Measurements from ENCODE around the gene FGF7. TPM values are rescaled to one million over a fixed set of nuclear protein-coding genes. Genes with fewer than 3 reads are reported as not detected.

Gene FGF7
- total and polyA plus RNA-seq, 2 experiments from 2014 or later = 0.03 to 0.08 TPM

DNA sequence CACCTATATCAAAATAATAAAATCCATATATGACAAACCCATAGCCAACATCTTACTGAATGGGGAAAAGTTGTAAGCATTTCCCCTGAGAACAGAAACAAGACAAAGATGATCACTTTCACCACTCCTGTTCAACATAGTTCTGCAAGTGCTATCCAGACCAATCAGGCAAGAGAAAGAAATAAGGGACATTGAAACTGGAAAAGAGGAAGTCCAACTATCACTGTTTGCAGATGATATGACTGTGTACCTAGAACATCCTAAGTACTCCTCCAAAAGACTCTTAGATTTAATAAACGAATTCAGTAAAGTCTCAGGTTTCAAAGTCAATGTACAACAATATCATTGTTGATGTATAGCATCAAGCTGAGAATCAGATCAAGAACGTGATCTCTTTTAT is 35.6 kb upstream of the FGF7 start:
- Histone ChIP-seq H3K79me2 (replicated peaks; ENCODE audit: insufficient read depth) (no peaks in the 10 kb centered on the region), H2AFZ (no peak overlapping the region), H3F3A (replicated peaks; ENCODE audit: low read depth) (no peaks in the 10 kb centered on the region), H3K36me3 (ENCODE audit: insufficient read depth) (no peaks in the 10 kb centered on the region), H4K20me1 (replicated peaks; ENCODE audit: insufficient read depth) (no peaks in the 10 kb centered on the region), H3K9me2 (ENCODE audit: insufficient read depth) (peaks cover 3% of the 10 kb centered on the region; the same call in 1 of the 2 replicates), H3K4me3 (no peak overlapping the region), H3K27ac (ENCODE audit: low read depth) (no peak overlapping the region), H3K4me2 (no peak overlapping the region), H3K27me3 (ENCODE audit: insufficient read depth) (no peaks in the 10 kb centered on the region), H3K4me1 (ENCODE audit: insufficient read depth) (peaks cover 15% of the 10 kb centered on the region)
- ATAC-seq = no peak
- Mint-ChIP-seq H3K4me3 (no peak overlapping the region), H3K27ac (no peak overlapping the region), H3K36me3 (ENCODE audit: low read depth) (no peaks in the 10 kb centered on the region; the same call in 2 of the 3 replicates), H3K9me3 (no peaks in the 10 kb centered on the region), H3K4me1 (peaks cover 20% of the 10 kb centered on the region; the same call in 2 of the 3 replicates), H3K27me3 (ENCODE audit: insufficient read depth, low read depth, poor library complexity) (no peaks in the 10 kb centered on the region)
- TF ChIP-seq ZNF114 (CRISPR knock-in tag; IDR thresholded peaks at IDR 0.05) (no peak), CREB1 (CRISPR knock-in tag; IDR thresholded peaks at IDR 0.05; ENCODE audit: low read depth) (no peak), EZH2phosphoT487 (IDR thresholded peaks at IDR 0.05; ENCODE audit: unreplicated experiment) (no peak), POLR2AphosphoS5 (IDR thresholded peaks at IDR 0.05; ENCODE audit: low read depth) (no peak), ZNF331 (CRISPR knock-in tag; IDR thresholded peaks at IDR 0.05; ENCODE audit: low read depth) (no peak)
- TF ChIP-seq, protein P1, sequence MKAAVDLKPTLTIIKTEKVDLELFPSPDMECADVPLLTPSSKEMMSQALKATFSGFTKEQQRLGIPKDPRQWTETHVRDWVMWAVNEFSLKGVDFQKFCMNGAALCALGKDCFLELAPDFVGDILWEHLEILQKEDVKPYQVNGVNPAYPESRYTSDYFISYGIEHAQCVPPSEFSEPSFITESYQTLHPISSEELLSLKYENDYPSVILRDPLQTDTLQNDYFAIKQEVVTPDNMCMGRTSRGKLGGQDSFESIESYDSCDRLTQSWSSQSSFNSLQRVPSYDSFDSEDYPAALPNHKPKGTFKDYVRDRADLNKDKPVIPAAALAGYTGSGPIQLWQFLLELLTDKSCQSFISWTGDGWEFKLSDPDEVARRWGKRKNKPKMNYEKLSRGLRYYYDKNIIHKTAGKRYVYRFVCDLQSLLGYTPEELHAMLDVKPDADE (IDR thresholded peaks at IDR 0.05) = no peak
- TF ChIP-seq, protein P2, sequence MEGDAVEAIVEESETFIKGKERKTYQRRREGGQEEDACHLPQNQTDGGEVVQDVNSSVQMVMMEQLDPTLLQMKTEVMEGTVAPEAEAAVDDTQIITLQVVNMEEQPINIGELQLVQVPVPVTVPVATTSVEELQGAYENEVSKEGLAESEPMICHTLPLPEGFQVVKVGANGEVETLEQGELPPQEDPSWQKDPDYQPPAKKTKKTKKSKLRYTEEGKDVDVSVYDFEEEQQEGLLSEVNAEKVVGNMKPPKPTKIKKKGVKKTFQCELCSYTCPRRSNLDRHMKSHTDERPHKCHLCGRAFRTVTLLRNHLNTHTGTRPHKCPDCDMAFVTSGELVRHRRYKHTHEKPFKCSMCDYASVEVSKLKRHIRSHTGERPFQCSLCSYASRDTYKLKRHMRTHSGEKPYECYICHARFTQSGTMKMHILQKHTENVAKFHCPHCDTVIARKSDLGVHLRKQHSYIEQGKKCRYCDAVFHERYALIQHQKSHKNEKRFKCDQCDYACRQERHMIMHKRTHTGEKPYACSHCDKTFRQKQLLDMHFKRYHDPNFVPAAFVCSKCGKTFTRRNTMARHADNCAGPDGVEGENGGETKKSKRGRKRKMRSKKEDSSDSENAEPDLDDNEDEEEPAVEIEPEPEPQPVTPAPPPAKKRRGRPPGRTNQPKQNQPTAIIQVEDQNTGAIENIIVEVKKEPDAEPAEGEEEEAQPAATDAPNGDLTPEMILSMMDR (conservative IDR thresholded peaks at IDR 0.05; ENCODE audit: low read depth in 2 of 2) = no peak
- TF ChIP-seq, protein P3, sequence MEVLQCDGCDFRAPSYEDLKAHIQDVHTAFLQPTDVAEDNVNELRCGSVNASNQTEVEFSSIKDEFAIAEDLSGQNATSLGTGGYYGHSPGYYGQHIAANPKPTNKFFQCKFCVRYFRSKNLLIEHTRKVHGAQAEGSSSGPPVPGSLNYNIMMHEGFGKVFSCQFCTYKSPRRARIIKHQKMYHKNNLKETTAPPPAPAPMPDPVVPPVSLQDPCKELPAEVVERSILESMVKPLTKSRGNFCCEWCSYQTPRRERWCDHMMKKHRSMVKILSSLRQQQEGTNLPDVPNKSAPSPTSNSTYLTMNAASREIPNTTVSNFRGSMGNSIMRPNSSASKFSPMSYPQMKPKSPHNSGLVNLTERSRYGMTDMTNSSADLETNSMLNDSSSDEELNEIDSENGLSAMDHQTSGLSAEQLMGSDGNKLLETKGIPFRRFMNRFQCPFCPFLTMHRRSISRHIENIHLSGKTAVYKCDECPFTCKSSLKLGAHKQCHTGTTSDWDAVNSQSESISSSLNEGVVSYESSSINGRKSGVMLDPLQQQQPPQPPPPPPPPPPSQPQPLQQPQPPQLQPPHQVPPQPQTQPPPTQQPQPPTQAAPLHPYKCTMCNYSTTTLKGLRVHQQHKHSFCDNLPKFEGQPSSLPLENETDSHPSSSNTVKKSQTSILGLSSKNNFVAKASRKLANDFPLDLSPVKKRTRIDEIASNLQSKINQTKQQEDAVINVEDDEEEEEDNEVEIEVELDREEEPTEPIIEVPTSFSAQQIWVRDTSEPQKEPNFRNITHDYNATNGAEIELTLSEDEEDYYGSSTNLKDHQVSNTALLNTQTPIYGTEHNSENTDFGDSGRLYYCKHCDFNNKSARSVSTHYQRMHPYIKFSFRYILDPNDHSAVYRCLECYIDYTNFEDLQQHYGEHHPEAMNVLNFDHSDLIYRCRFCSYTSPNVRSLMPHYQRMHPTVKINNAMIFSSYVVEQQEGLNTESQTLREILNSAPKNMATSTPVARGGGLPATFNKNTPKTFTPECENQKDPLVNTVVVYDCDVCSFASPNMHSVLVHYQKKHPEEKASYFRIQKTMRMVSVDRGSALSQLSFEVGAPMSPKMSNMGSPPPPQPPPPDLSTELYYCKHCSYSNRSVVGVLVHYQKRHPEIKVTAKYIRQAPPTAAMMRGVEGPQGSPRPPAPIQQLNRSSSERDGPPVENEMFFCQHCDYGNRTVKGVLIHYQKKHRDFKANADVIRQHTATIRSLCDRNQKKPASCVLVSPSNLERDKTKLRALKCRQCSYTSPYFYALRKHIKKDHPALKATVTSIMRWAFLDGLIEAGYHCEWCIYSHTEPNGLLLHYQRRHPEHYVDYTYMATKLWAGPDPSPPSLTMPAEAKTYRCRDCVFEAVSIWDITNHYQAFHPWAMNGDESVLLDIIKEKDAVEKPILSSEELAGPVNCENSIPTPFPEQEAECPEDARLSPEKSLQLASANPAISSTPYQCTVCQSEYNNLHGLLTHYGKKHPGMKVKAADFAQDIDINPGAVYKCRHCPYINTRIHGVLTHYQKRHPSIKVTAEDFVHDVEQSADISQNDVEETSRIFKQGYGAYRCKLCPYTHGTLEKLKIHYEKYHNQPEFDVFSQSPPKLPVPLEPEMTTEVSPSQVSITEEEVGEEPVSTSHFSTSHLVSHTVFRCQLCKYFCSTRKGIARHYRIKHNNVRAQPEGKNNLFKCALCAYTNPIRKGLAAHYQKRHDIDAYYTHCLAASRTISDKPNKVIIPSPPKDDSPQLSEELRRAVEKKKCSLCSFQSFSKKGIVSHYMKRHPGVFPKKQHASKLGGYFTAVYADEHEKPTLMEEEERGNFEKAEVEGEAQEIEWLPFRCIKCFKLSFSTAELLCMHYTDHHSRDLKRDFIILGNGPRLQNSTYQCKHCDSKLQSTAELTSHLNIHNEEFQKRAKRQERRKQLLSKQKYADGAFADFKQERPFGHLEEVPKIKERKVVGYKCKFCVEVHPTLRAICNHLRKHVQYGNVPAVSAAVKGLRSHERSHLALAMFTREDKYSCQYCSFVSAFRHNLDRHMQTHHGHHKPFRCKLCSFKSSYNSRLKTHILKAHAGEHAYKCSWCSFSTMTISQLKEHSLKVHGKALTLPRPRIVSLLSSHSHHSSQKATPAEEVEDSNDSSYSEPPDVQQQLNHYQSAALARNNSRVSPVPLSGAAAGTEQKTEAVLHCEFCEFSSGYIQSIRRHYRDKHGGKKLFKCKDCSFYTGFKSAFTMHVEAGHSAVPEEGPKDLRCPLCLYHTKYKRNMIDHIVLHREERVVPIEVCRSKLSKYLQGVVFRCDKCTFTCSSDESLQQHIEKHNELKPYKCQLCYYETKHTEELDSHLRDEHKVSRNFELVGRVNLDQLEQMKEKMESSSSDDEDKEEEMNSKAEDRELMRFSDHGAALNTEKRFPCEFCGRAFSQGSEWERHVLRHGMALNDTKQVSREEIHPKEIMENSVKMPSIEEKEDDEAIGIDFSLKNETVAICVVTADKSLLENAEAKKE (CRISPR knock-in tag; IDR thresholded peaks at IDR 0.05) = no peak
- TF ChIP-seq, protein P4, sequence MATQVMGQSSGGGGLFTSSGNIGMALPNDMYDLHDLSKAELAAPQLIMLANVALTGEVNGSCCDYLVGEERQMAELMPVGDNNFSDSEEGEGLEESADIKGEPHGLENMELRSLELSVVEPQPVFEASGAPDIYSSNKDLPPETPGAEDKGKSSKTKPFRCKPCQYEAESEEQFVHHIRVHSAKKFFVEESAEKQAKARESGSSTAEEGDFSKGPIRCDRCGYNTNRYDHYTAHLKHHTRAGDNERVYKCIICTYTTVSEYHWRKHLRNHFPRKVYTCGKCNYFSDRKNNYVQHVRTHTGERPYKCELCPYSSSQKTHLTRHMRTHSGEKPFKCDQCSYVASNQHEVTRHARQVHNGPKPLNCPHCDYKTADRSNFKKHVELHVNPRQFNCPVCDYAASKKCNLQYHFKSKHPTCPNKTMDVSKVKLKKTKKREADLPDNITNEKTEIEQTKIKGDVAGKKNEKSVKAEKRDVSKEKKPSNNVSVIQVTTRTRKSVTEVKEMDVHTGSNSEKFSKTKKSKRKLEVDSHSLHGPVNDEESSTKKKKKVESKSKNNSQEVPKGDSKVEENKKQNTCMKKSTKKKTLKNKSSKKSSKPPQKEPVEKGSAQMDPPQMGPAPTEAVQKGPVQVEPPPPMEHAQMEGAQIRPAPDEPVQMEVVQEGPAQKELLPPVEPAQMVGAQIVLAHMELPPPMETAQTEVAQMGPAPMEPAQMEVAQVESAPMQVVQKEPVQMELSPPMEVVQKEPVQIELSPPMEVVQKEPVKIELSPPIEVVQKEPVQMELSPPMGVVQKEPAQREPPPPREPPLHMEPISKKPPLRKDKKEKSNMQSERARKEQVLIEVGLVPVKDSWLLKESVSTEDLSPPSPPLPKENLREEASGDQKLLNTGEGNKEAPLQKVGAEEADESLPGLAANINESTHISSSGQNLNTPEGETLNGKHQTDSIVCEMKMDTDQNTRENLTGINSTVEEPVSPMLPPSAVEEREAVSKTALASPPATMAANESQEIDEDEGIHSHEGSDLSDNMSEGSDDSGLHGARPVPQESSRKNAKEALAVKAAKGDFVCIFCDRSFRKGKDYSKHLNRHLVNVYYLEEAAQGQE (IDR thresholded peaks at IDR 0.05; ENCODE audit: unreplicated experiment) = no peak
- DNase-seq (ENCODE audit: low spot score) = no peak
